NCI-H510A (cell line): Measurements from ENCODE around the gene MYH8.

Experiments
- DNase-seq: peaks from one replicate; lab custom pipeline; 2025; lab: John Stamatoyannopoulos, UW

MYH8 gene

GRCh38 chr17:10380631-10381408 lies 40.9 kb downstream of the MYH8 start:
- no peak for DNase-seq

- no peak for DNase-seq
Observed at GRCh38 chr17:10372906-10373305, 48.8 kb downstream of the MYH8 start, which contains the start of gene MYH13. Gene MYH13 (minus strand): TSS chr17:10373006. CDS start chr17:10364530, 8,476 bp downstream.

- no peak for DNase-seq
Observed at GRCh38 chr17:10370016-10370608, 51.6 kb downstream of the MYH8 start.

- DNase-seq: no peak
Observed at GRCh38 chr17:10369239-10369638, 52.5 kb downstream of the MYH8 start.

- DNase-seq: no peak
Observed at GRCh38 chr17:10368561-10368960, 53.2 kb downstream of the MYH8 start.

GRCh38 chr17:10360578-10360977 lies 61.2 kb downstream of the MYH8 start:
- no peak for DNase-seq

- DNase-seq: no peak
Observed at GRCh38 chr17:10357768-10358167, 64.0 kb downstream of the MYH8 start.

GRCh38 chr17:10354651-10355050 lies 67.1 kb downstream of the MYH8 start:
- DNase-seq: no peak

GRCh38 chr17:10352893-10353292 lies 68.9 kb downstream of the MYH8 start:
- DNase-seq: no peak

GRCh38 chr17:10349403-10349802 lies 72.3 kb downstream of the MYH8 start:
- DNase-seq: no peak

GRCh38 chr17:10344816-10345215 lies 76.9 kb downstream of the MYH8 start:
- DNase-seq: no peak
